NCI-H128 (cell line): Measurements from ENCODE around the gene HLTF.
"Not testable (repeated sequence)": the region's sequence is repeated elsewhere in the genome, so short reads cannot be mapped to it uniquely, and the experiment has no call there.

Experiments
- DNase-seq: peaks from one replicate; lab custom pipeline; 2025; ENCODE audit not compliant: unreplicated experiment; lab: John Stamatoyannopoulos, UW

The HLTF gene, protein sequence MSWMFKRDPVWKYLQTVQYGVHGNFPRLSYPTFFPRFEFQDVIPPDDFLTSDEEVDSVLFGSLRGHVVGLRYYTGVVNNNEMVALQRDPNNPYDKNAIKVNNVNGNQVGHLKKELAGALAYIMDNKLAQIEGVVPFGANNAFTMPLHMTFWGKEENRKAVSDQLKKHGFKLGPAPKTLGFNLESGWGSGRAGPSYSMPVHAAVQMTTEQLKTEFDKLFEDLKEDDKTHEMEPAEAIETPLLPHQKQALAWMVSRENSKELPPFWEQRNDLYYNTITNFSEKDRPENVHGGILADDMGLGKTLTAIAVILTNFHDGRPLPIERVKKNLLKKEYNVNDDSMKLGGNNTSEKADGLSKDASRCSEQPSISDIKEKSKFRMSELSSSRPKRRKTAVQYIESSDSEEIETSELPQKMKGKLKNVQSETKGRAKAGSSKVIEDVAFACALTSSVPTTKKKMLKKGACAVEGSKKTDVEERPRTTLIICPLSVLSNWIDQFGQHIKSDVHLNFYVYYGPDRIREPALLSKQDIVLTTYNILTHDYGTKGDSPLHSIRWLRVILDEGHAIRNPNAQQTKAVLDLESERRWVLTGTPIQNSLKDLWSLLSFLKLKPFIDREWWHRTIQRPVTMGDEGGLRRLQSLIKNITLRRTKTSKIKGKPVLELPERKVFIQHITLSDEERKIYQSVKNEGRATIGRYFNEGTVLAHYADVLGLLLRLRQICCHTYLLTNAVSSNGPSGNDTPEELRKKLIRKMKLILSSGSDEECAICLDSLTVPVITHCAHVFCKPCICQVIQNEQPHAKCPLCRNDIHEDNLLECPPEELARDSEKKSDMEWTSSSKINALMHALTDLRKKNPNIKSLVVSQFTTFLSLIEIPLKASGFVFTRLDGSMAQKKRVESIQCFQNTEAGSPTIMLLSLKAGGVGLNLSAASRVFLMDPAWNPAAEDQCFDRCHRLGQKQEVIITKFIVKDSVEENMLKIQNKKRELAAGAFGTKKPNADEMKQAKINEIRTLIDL

DNA sequence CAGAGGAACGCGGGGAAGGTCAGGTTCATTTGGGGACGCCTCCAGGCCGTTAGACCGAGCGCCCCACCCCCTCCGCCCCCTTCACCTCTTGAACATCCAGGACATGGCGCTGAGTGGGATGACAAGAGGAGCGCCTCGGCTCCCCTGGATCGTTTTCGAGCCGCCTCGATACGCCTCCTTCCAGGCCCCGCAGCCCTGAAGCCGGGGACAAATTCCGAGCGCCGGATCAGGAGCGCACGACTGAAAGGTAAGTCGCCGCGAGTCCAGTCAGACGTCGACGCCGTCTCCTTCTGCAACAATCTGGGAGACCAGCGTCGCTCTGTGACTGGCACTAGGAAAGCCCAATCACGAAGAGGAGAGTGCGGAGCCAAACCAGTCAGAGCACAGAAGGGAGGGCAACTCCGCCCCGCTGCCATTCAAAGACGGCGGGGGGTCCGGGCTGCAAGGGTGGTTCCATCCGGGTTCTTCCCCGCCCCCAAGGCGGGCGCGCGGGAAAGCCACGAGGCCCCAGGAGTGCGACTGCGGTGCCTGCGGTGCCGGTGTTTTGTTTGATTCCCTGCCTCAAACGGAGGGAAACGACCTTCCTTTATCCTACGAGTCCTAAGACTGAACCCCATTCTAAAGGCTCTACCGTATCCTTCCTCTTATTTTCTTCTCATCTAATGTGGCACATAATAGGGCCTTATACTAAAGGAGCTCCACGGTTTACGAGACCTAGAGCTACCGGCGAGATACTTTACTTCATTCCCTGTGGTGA lies at the start of gene HLTF:
Gene HLTF, minus strand, starts transcription at position 302 of the 757 bp plus-strand sequence. Its CDS starts 197 bp downstream, at position 105.
- peak; percentile 97 for DNase-seq

DNA sequence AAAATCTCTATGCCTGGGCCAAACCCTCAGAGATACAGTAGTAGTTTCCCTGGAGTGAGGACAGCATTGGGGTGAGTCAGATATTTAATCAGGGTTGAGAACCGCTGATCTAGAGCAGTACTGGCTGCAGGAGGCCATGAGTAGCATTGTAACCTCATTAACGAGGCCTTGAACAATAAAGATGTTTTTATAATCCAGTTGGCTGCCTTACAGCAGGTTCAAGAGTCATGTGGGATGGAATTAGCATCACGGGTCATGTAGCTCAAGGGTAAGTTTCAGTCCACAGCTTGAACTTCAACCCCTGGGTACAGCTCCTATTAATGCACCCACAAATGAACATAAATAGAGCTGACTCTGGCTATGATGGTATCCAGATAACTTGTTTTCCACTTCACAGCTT lies 48.2 kb upstream of the HLTF start:
- DNase-seq, result no peak

DNA sequence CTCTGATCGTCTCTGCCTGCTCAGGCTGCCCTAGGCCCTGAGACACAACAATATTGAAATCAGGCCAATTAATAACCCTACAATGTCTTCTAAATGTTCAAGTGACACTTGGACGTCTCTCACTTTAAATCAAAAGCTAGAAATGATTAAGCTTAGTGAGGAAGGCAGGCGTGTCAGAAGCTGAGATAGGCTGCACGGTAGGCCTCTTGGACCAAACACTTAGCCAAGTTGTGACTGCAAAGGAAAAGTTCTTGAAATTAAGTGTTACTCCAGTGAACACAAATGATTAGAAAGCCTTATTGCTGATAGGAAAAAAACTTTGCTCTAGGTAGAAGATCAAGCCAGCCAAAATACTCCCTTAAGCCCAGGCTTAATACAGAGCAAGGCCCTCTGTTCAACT lies 45.3 kb upstream of the HLTF start:
- no peak for DNase-seq

DNA sequence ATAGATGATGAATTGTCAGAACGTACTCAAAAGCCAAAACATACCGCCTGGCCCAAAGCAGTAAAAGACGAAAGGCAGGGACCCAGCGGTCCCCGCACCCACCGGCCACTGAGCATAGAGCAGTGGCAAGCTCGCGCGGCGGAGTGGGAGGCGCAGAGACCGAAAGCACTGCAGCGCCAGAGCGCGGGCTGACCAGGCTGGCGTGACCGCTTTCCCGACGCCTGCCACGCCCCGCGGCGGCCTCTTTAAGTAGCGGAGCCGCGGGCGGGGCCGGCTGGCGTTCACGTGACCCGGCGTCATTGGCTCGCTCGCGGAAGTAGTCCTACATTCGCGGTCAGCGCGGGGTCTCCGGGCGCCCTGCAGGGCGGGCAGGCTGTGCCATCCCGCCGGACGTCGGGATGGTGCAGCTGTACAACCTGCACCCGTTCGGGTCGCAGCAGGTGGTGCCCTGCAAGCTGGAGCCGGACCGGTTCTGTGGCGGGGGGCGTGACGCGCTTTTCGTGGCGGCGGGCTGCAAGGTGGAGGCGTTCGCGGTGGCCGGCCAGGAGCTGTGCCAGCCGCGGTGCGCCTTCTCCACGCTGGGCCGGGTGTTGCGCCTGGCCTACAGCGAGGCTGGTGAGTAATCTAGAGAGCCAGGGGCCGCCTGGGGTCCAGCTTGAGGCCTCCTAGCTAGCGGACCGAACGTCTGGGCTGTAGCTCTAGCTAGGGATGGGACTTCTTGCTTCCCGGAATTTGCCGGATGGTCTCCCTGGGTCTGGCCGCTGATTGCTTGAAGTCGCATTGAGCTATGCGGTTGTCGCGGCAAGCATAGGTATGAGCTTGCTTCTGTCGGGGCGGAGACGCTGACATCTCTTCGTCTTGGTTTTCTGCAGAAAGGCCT lies 43.2 kb upstream of the HLTF start, which contains the start of gene HPS3:
Gene HPS3, plus strand, starts transcription at position 313 of the 880 bp plus-strand sequence. Its CDS starts 86 bp downstream, at position 399.
- peak; percentile 50 for DNase-seq

DNA sequence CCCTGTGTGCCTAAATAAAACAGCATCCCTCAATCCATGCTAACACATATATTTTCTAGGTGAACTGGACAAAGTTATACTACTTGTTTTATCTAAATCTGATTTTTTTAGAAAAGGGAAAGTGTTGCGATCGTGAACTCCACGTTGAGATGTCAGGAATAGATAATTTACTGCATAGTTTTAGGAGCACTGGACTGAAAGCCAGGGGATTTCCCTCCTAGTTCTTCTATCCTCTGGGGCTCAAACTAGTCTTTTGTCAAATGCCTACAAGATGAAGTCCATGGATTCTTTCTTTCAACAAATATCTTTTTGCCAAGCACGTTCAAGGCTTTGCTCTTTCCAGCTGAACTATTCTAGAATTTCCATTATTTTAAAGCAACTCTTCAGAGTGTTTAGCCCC lies 42.5 kb upstream of the HLTF start:
- DNase-seq, result no peak

DNA sequence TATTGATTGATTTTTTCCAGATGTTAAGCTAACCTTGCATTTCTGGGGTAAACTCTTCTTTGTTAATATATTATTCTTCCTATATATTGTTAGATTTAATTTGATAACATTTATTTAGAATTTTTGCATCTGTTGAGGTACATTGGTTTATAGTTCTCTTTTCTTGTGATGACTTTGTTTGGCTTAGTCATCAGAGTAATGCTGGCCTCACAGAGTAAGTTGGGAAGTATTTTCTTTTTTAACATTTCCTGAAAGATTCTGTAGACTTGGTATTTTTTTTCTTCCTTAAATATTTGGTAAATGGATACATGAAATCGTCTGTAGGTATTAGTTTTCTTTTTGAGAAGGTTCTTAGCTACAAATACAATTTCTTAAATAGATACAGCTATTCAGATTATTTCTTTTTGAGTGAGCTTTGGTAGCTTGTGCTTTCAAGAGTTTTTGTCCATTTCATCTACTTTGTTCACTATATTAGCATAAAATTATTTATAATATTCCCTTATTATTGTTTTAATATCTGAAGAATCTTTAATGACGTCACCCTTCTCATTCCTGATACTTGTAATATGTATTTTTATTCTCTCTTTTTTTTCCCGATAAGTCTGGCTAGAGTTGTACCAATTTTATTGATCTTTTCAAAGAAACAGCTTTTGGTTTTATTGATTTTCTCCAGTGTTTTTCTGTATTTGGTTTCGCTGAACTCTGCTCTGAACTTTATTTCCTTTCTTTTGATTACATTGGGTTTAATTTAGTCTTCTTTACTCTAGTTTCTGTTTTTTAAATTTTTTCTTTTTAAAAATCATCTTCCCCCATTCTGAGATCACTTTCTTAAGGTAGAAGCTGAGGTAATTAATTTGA lies 36.6 kb upstream of the HLTF start:
- no peak for DNase-seq

DNA sequence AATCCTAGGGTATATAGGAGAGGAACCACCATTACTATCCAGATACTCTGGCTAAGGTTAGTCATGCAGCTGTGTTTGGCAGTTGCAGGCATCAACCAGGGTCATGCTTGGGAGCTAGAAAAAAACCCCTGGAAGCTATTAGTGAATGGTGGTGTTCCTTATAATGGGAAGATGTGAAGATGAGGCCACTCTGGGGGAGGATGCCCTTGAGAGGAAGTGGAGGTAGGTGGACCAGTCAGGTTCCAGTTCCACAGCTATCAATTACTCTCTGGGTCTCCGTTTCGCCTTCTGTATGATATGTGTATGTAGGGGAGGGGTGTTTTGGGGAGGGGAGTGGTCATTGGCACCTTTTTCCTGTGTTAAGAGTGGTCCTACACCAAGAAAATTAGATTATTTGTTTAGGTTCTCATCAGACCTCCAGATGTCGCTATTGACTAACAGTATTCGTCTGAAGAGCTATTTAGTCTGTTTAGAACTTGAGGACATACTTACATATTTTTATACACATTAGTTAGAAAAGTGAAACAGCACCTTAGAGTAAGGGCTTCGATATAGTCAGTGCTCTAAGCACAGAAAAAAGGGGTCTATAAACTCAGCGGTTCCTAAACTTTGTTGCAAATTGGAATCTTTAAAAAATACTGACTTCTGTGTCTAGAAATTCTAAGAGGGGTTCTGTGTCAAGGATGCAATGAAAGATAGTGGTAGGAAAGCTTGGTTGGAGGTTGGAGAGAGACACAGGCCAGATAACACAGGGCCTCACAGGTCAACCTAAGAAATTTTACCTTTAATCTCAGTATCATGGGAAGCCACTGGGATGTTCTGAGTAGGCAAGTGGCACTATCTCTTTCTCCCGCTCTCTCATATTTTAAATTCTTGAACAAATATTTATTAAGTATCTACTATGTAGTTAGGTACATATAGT lies 34.0 kb upstream of the HLTF start:
- peak; percentile 43 for DNase-seq

DNA sequence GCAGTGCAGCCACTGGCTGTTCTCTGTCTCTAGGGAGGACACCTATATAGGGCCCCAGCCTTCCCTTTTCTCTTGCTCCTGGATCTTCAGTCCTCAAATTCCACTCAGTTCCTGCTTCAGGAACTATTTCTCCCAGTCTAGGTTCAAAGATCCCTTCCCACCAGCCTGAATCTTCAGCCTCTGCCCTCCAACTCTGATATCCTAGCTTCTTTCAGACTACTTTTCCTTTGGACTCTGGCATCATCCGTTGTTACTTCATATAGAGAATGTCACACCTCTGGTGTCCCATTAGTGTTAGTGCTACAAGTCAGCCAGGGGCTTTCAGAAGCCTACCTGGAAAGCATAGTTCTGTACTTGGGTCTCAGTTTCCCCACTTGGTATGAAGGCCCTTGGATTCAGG lies 33.1 kb upstream of the HLTF start:
- DNase-seq, result no peak

DNA sequence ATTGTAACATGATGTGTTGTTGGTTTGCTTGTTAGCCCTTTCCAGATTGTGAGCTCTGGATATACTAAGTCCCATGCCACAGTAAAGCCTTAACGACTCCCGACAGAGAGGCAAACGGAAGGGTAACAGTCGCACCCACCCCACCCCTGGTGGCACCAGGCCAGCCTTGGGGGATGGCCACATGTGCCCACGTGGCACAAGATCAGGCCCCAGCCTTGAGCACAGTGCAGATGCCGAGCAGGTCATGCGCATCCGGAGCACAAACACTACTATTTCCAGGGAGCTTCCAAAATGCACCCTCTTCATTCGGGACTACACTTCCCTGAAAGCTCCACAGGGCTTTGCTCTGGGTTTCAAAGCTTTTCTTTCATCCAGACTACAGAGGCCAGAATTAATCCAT lies 32.4 kb upstream of the HLTF start:
- DNase-seq, result no peak

DNA sequence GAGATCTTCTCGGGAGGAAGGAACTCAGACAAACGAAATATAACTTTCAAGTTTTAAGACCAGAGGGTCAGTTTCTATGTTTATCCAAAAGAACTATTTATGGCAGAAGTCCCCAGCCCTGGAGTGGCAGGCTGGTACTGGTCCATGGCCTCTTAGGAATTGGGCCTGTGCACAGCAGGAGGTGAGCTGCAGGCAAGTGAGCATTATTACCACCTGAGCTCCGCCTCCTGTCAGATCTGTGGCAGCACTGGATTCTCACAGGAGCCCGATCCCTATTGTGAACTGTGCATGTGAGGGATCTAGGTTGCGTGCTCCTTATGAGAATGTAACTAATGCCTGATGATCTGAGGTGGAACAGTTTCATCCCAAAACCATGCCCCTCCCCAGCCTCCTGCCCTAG lies 28.8 kb upstream of the HLTF start:
- no peak for DNase-seq

DNA sequence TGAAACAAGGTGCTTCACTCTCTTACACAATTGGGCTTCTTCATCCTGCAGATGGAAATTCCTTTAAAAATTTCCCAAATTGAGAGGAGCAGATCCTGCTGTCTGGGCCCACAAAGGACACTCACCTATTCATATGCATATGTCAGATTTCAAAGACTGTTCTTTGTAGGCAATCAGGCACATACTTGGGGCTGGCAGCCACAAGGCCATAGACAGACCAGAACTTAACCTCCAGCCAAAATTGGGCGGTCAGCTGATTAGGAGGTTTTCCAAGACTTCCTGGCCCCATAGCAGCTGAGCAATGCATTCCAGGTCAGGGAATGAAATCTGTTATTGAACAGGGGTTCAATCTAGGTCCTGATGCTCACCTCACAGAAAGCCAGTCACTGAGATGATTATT lies 28.1 kb upstream of the HLTF start:
- no peak for DNase-seq

DNA sequence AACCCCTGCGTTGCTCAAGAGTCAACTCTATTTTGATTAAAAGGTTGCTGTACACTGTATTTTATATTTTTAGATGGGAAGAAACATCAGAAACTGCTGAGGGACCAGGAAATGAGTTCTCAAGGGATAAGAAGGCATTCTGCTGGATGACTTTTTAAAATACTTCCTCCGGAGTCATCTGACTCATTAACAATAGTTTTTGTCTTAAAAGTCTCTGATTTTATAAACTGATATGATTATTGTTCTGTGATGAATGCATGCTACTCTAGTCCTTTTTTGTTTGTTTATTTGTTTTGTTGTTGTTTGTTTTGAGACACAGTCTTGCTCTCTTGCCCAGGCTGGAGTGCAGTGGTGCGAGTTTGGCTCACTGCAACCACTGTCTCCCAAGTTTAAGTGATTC lies 18.2 kb upstream of the HLTF start:
- DNase-seq, result no peak

DNA sequence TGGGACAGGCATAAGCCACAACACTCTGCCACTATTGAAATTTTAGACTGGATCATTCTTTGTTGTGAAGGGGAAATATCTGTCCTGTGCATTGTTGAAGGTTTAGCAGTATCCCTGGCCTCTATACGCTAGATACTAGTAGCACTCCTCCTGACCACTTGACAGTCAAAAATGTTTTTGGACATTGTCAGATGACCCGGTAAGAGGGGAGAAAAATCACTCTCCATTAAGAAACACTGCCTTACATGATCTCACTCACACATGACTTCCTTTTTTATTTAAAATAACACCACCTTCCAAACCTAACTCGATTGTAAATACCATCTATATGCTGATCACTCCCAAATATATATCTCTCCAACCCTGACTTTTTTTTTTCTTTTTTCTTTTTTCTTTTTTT lies 15.3 kb upstream of the HLTF start:
- DNase-seq, result no peak

DNA sequence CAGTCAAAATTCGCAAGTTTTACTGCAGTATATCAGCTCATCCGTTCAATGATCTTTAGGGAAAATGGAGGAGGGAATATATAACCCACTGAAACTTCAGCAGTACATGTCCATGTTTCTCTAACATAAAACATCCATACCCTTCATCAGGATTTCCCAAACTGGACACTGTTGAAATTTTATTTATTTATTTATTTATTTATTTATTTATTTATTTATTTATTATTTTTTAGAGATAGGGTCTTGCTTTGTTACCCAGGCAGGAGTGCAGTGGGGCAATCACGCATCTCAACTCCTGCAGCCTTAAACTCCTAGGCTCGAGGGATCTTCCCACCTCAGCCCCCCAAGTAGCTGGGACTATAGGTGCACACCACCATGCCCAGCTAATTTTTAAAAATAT lies 14.8 kb upstream of the HLTF start:
- DNase-seq, result no peak

DNA sequence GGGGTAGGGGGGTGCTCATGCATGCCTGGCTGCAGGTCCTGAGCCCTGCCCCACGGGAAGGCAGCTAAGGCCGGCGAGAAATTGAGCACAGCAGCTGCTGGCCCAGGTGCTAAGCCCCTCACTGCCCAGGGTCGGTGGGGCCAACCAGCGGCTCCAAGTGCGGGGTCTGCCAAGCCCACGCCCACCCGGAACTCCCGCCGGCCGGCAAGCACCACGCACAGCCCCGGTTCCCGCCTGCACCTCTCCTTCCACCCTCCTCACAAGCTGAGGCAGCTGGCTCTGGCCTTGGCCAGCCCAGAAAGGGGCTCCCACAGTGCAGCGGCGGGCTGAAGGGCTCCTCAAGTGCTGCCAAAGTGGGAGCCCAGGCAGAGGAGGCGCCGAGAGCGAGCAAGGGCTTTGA lies 11.7 kb upstream of the HLTF start:
- DNase-seq, result not testable (repeated sequence)

DNA sequence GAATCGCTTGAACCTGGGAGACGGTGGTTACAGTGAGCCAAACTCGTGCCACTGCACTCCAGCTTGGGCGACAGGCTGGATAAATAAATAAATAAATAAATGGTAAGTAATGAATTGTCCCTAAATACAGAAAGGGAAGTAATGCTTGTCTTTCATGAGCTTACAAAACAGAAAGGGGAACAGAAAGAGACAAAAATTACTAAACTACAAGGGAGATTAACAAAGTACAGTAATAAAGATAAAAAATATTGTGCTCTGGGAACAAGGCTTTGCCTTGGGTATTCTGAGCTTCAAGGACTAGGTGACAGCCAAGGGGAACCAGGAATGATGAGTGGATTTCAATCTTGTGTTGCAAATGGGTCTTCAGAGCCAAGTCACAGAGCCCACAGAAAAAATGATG lies 9.2 kb upstream of the HLTF start:
- no peak for DNase-seq

DNA sequence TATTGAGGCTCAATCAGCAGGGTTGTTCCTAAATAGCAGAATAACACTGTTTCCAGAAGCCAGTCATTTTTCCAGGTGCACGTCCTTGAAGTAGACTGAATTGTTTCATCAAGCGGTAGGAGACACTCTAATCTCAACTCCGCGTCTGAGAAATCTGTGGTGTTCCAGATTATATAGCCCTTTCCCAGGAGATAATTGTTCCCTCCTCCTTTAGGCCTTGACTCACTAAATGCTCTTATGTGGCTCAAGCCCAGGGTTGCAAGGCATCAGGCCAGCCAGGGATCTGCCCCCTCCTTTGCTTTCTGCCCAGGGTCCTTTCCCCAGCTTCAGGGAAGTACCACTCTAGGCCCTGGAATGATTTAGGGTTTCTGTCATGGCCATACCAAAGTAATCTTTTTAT lies 5.7 kb upstream of the HLTF start:
- no peak for DNase-seq

DNA sequence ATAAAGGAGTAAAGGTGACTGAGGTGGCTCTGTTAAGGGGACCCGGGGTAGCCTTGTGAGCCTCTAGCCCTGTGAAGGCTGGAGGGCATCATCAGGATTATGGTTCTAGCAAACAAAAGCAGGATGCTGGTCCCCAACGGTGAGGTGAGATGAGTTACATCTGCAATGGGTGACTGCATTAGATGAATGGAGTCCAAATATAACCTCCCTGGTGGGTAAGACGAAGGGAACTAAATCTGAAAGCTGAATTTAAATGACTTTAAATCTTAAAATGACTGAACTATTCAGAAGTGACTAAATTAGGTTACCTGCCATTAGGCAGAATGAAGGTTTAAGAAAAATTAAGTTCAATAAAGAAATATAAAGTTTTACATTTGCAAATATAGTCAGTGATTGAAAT lies 4.6 kb upstream of the HLTF start:
- no peak for DNase-seq
